Panc1 (cell line): ENCODE results near the gene VAV3. TPM values are rescaled to one million over a fixed set of nuclear protein-coding genes. Genes with fewer than 3 reads are reported as not detected.

ENCODE experiments used
- ATAC-seq: fragments of 200-7000 bp; cut with Tn5 transposase; 2 replicates; pipeline ENCODE4 v1.9.1; 2020; ENCODE audit warnings: mild to moderate bottlenecking, moderate library complexity
- BruUV-seq: library from RNA; stranded (reverse); fragments of 400-500 nt; replicated peaks from 2 replicates; lab custom pipeline; 2021; lab: Mats Ljungman, UMichigan
- CTCF ChIA-PET: fragments of 300-600 bp; sonication (Branson Sonifier 250); formaldehyde crosslinking; loops from one replicate; lab custom pipeline; 2022; ENCODE audit warnings: antibody characterized with exemption; lab: Charles Lee
- POLR2A ChIA-PET: fragments of 300-600 bp; sonication (Branson Sonifier 250); formaldehyde crosslinking; loops from one replicate; lab custom pipeline; 2022; ENCODE audit warnings: antibody characterized with exemption; lab: Charles Lee
- DNase-seq: peaks from one replicate; pipeline ENCODE4 v3.0.0-alpha.2; 2010; ENCODE audit warnings: low read depth, low spot score
- H3K27ac ChIP-seq: 2 replicates; pipeline ENCODE4 v1.5.1; 2011; ENCODE audit warnings: mild to moderate bottlenecking, low read length, inconsistent platforms
- H3K27me3 ChIP-seq: fragments of 200-500 bp; sonication (Bioruptor generic); 2 replicates; pipeline ENCODE4 v1.6.0; 2014; ENCODE audit warnings: low read length, inconsistent platforms; ENCODE audit not compliant: control insufficient read depth, insufficient read depth
- H3K36me3 ChIP-seq: fragments of 200-500 bp; sonication (Bioruptor generic); 2 replicates; pipeline ENCODE4 v1.5.1; 2014; ENCODE audit warnings: inconsistent platforms, mild to moderate bottlenecking, low read length, moderate library complexity; ENCODE audit not compliant: control insufficient read depth, insufficient read depth
- H3K4me1 ChIP-seq: 2 replicates; pipeline ENCODE4 v1.5.1; 2011; ENCODE audit warnings: inconsistent platforms, mild to moderate bottlenecking, low read length, moderate library complexity; ENCODE audit not compliant: control insufficient read depth, insufficient read depth
- H3K4me3 ChIP-seq, 2 experiments: 2 replicates each; pipeline ENCODE4 v1.5.1; 2011 to 2012; ENCODE audit warnings: low read depth in 2 of 2, low read length in 2 of 2, mild to moderate bottlenecking in 2 of 2, inconsistent platforms in 1 of 2, moderate library complexity in 1 of 2
- H3K9me3 ChIP-seq: fragments of 200-500 bp; sonication (Bioruptor generic); 2 replicates; pipeline ENCODE4 v1.5.1; 2014; ENCODE audit warnings: low read depth, mild to moderate bottlenecking, inconsistent platforms, low read length, moderate library complexity; ENCODE audit not compliant: control insufficient read depth, insufficient read depth
- POLR2AphosphoS5 ChIP-seq: IDR thresholded peaks from 2 replicates; pipeline ENCODE4 v1.6.1; 2012; ENCODE audit warnings: mild to moderate bottlenecking, low read depth, low read length, moderate library complexity
- SIN3A ChIP-seq: IDR thresholded peaks from 2 replicates; pipeline ENCODE4 v1.6.1; 2012; ENCODE audit warnings: low read depth, mild to moderate bottlenecking, low read length, moderate library complexity, borderline replicate concordance; ENCODE audit not compliant: insufficient read depth
- TCF7L2 ChIP-seq: IDR thresholded peaks from 2 replicates; pipeline ENCODE4 v1.6.1; 2011; ENCODE audit warnings: mild to moderate bottlenecking, low read depth, low read length, inconsistent platforms
- in situ Hi-C: cut with HindIII; loops from 2 replicates; pipeline ENCODE4 v1.10.0; 2016; ENCODE audit warnings: low sequenced_read_pairs, low pct_unique_long_range_greater_than_20kb
- intact Hi-C: fragments of 100-400 bp; cut with micrococcal nuclease; formaldehyde crosslinking; loops from one replicate; pipeline ENCODE4 v1.10.0; 2022; ENCODE audit not compliant: unreplicated experiment
- total RNA-seq: library from RNA; stranded (reverse); gene quantifications from one replicate; pipeline ENCODE4 v1.2.1, GENCODE V29; 2021; ENCODE audit not compliant: unreplicated experiment
- TF ChIP-seq, protein P1 (sequence below): fragments of 450-650 bp; IDR thresholded peaks from 2 replicates; pipeline ENCODE4 v1.5.1; 2017; ENCODE audit warnings: mild to moderate bottlenecking
- TF ChIP-seq, protein P2 (sequence below), 2 experiments: IDR thresholded peaks; 2 replicates each; pipeline ENCODE4 v1.6.1; 2011 to 2012; ENCODE audit warnings: low read depth in 2 of 2, control low read depth in 1 of 2, low read length in 1 of 2, mild to moderate bottlenecking in 1 of 2, moderate library complexity in 1 of 2; ENCODE audit not compliant: insufficient read depth in 1 of 2

The VAV3 gene
- total RNA-seq, 1 experiment from 2014 or later: 0.23 TPM

DNA sequence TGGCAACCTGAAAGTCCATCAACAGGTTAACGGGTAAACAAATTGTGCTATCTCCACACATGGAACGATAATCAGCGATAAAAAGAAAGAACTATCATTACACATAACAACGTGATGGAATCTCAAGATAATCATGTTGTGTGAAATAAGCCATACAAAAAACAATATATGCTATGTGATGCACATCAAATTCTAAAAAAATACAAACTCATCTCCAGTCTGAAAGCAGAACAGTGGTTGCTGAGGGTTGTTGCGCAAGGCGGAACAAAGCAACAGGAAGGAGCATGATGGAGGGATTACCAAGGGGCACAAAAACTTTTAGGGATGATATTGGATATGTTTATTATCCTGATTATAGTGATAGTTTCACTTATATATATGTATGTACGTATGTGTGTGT, 324.8 kb downstream of the VAV3 start:
- in situ Hi-C loops: no loop called here
- no peaks in the 10 kb centered on the region for H3K36me3 ChIP-seq
- H3K4me3 ChIP-seq: no peak overlapping the region
- no peak overlapping the region for H3K27ac ChIP-seq
- CTCF ChIA-PET: no interaction called here
- intact Hi-C loops: no loop called here
- no peaks in the 10 kb centered on the region for H3K27me3 ChIP-seq
- TF ChIP-seq SIN3A: no peak
- TF ChIP-seq, protein P1, sequence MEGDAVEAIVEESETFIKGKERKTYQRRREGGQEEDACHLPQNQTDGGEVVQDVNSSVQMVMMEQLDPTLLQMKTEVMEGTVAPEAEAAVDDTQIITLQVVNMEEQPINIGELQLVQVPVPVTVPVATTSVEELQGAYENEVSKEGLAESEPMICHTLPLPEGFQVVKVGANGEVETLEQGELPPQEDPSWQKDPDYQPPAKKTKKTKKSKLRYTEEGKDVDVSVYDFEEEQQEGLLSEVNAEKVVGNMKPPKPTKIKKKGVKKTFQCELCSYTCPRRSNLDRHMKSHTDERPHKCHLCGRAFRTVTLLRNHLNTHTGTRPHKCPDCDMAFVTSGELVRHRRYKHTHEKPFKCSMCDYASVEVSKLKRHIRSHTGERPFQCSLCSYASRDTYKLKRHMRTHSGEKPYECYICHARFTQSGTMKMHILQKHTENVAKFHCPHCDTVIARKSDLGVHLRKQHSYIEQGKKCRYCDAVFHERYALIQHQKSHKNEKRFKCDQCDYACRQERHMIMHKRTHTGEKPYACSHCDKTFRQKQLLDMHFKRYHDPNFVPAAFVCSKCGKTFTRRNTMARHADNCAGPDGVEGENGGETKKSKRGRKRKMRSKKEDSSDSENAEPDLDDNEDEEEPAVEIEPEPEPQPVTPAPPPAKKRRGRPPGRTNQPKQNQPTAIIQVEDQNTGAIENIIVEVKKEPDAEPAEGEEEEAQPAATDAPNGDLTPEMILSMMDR: no peak
- TF ChIP-seq, protein P2, sequence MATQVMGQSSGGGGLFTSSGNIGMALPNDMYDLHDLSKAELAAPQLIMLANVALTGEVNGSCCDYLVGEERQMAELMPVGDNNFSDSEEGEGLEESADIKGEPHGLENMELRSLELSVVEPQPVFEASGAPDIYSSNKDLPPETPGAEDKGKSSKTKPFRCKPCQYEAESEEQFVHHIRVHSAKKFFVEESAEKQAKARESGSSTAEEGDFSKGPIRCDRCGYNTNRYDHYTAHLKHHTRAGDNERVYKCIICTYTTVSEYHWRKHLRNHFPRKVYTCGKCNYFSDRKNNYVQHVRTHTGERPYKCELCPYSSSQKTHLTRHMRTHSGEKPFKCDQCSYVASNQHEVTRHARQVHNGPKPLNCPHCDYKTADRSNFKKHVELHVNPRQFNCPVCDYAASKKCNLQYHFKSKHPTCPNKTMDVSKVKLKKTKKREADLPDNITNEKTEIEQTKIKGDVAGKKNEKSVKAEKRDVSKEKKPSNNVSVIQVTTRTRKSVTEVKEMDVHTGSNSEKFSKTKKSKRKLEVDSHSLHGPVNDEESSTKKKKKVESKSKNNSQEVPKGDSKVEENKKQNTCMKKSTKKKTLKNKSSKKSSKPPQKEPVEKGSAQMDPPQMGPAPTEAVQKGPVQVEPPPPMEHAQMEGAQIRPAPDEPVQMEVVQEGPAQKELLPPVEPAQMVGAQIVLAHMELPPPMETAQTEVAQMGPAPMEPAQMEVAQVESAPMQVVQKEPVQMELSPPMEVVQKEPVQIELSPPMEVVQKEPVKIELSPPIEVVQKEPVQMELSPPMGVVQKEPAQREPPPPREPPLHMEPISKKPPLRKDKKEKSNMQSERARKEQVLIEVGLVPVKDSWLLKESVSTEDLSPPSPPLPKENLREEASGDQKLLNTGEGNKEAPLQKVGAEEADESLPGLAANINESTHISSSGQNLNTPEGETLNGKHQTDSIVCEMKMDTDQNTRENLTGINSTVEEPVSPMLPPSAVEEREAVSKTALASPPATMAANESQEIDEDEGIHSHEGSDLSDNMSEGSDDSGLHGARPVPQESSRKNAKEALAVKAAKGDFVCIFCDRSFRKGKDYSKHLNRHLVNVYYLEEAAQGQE (IDR thresholded peaks at IDR 0.05; ENCODE audit: insufficient read depth in 1 of 2, low read depth in 2 of 2, low read length in 1 of 2): no peak
- no peak for TF ChIP-seq TCF7L2
- no peak for TF ChIP-seq POLR2AphosphoS5
- POLR2A ChIA-PET: interaction anchor here (0.6 kb wide), 1 partner anchor 537 kb away, joined by 3 read pairs; no protein-coding TSS in a partner anchor
- H3K9me3 ChIP-seq: no peaks in the 10 kb centered on the region
- ATAC-seq (no peak), DNase-seq (no peak)
- no TSS peak for BruUV-seq
- H3K4me1 ChIP-seq: no peaks in the 10 kb centered on the region

DNA sequence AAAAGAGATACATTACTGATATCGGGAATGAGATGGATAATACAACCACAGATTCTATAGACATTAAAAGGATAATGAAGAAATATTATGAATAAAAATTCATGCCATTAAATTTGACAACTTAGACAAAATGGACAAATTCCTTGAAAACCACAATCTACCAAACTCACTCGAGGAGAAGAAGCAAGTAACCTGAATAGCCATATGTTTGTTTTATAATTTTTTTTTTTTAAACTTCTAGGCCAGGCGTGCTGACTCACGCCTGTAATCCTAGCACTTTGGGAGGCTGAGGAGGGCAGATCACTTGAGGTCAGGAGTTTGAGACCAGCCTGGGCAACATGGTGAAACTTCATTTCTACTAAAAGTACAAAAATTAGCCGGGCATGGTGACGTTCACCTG, 327.9 kb downstream of the VAV3 start:
- in situ Hi-C loops: no loop called here
- H3K4me3 ChIP-seq: no peak overlapping the region
- BruUV-seq: no TSS peak
- H3K27me3 ChIP-seq: no peaks in the 10 kb centered on the region
- intact Hi-C loops: no loop called here
- ATAC-seq (no peak), DNase-seq (no peak)
- TF ChIP-seq POLR2AphosphoS5 (no peak), SIN3A (no peak), TCF7L2 (no peak)
- TF ChIP-seq, protein P2 (IDR thresholded peaks at IDR 0.05; ENCODE audit: insufficient read depth in 1 of 2, low read depth in 2 of 2, low read length in 1 of 2): no peak
- TF ChIP-seq, protein P1: no peak
- H3K27ac ChIP-seq: no peak overlapping the region
- CTCF ChIA-PET: no interaction called here
- no peaks in the 10 kb centered on the region for H3K9me3 ChIP-seq
- H3K36me3 ChIP-seq: no peaks in the 10 kb centered on the region
- POLR2A ChIA-PET: no interaction called here
- no peaks in the 10 kb centered on the region for H3K4me1 ChIP-seq
